Measurements from ENCODE around the gene CHST1.

CHST1 gene

GRCh38 chr11:45665933-45666647 is 668 bp upstream of the CHST1 start:
- Histone ChIP-seq H3K36me3 (ENCODE audit: control insufficient read depth, insufficient read depth, low read length) (no peaks in the 10 kb centered on the region), H3K4me1 (ENCODE audit: control insufficient read depth, insufficient read depth, low read length) (peaks cover 30% of the 10 kb centered on the region), H3K9me3 (ENCODE audit: control insufficient read depth, low read length) (no peaks in the 10 kb centered on the region), H3K4me3 (ENCODE audit: insufficient read depth, low read depth, low read length) (peak overlapping the region; percentile 52), H3K27ac (ENCODE audit: insufficient read depth, low read depth, low read length, poor library complexity, severe bottlenecking) (no peak overlapping the region), H3K27me3 (ENCODE audit: control insufficient read depth, insufficient read depth, low read length, poor library complexity, severe bottlenecking) (peaks cover 63% of the 10 kb centered on the region)
- 46 to 51% methylated on average over 10 of the region's 10 CpGs for WGBS, 2 experiments

GRCh38 chr11:45664376-45665205 is 831 bp downstream of the CHST1 start:
- peaks cover 63% of the 10 kb centered on the region for H3K27me3 ChIP-seq (ENCODE audit: control insufficient read depth, insufficient read depth, low read length, poor library complexity, severe bottlenecking)
- 1% methylated on average over 76 of the region's 76 CpGs for WGBS, 2 experiments
- H3K4me3 ChIP-seq (ENCODE audit: insufficient read depth, low read depth, low read length), result peak overlapping the region; percentile 52

GRCh38 chr11:45663486-45664375 is 1.7 kb downstream of the CHST1 start:
- H3K9me3 ChIP-seq (ENCODE audit: control insufficient read depth, low read length), result no peaks in the 10 kb centered on the region
- peak overlapping the region; percentile 52 for H3K4me3 ChIP-seq (ENCODE audit: insufficient read depth, low read depth, low read length)
- no peak overlapping the region for H3K27ac ChIP-seq (ENCODE audit: insufficient read depth, low read depth, low read length, poor library complexity, severe bottlenecking)
- peaks cover 46% of the 10 kb centered on the region for H3K4me1 ChIP-seq (ENCODE audit: control insufficient read depth, insufficient read depth, low read length)
- 29% methylated on average over 13 of the region's 13 CpGs for WGBS, 2 experiments
- H3K36me3 ChIP-seq (ENCODE audit: control insufficient read depth, insufficient read depth, low read length), result no peaks in the 10 kb centered on the region
- peaks cover 63% of the 10 kb centered on the region for H3K27me3 ChIP-seq (ENCODE audit: control insufficient read depth, insufficient read depth, low read length, poor library complexity, severe bottlenecking)

More at GRCh38 chr11:45664376-45665205, 831 bp downstream of the CHST1 start:
- H3K27ac ChIP-seq (ENCODE audit: insufficient read depth, low read depth, low read length, poor library complexity, severe bottlenecking), result no peak overlapping the region
- peaks cover 43% of the 10 kb centered on the region for H3K4me1 ChIP-seq (ENCODE audit: control insufficient read depth, insufficient read depth, low read length)
- H3K36me3 ChIP-seq (ENCODE audit: control insufficient read depth, insufficient read depth, low read length), result no peaks in the 10 kb centered on the region
- no peaks in the 10 kb centered on the region for H3K9me3 ChIP-seq (ENCODE audit: control insufficient read depth, low read length)

GRCh38 chr11:45662665-45663485 is 2.5 kb downstream of the CHST1 start:
- Histone ChIP-seq H3K4me3 (ENCODE audit: insufficient read depth, low read depth, low read length) (no peak overlapping the region), H3K27me3 (ENCODE audit: control insufficient read depth, insufficient read depth, low read length, poor library complexity, severe bottlenecking) (peaks cover 61% of the 10 kb centered on the region), H3K9me3 (ENCODE audit: control insufficient read depth, low read length) (no peaks in the 10 kb centered on the region), H3K36me3 (ENCODE audit: control insufficient read depth, insufficient read depth, low read length) (no peaks in the 10 kb centered on the region), H3K4me1 (ENCODE audit: control insufficient read depth, insufficient read depth, low read length) (peaks cover 49% of the 10 kb centered on the region), H3K27ac (ENCODE audit: insufficient read depth, low read depth, low read length, poor library complexity, severe bottlenecking) (no peak overlapping the region)
- 44 to 51% methylated on average over 14 of the region's 14 CpGs for whole genome bisulfite sequencing, 2 experiments

- Histone ChIP-seq H3K36me3 (ENCODE audit: control insufficient read depth, insufficient read depth, low read length) (no peaks in the 10 kb centered on the region), H3K4me1 (ENCODE audit: control insufficient read depth, insufficient read depth, low read length) (peaks cover 49% of the 10 kb centered on the region), H3K27ac (ENCODE audit: insufficient read depth, low read depth, low read length, poor library complexity, severe bottlenecking) (no peak overlapping the region), H3K4me3 (ENCODE audit: insufficient read depth, low read depth, low read length) (no peak overlapping the region), H3K9me3 (ENCODE audit: control insufficient read depth, low read length) (no peaks in the 10 kb centered on the region), H3K27me3 (ENCODE audit: control insufficient read depth, insufficient read depth, low read length, poor library complexity, severe bottlenecking) (peaks cover 55% of the 10 kb centered on the region)
- WGBS, 2 experiments, result 57 to 60% methylated on average over 5 of the region's 5 CpGs
Measured at GRCh38 chr11:45662096-45662664, 3.2 kb downstream of the CHST1 start.

- no peaks in the 10 kb centered on the region for H3K9me3 ChIP-seq (ENCODE audit: control insufficient read depth, low read length)
- peaks cover 48% of the 10 kb centered on the region for H3K27me3 ChIP-seq (ENCODE audit: control insufficient read depth, insufficient read depth, low read length, poor library complexity, severe bottlenecking)
- no peak overlapping the region for H3K27ac ChIP-seq (ENCODE audit: insufficient read depth, low read depth, low read length, poor library complexity, severe bottlenecking)
- H3K4me1 ChIP-seq (ENCODE audit: control insufficient read depth, insufficient read depth, low read length), result peaks cover 49% of the 10 kb centered on the region
- H3K4me3 ChIP-seq (ENCODE audit: insufficient read depth, low read depth, low read length), result no peak overlapping the region
- no peaks in the 10 kb centered on the region for H3K36me3 ChIP-seq (ENCODE audit: control insufficient read depth, insufficient read depth, low read length)
- WGBS, 2 experiments, result 63 to 67% methylated on average over 7 of the region's 7 CpGs
Measured at GRCh38 chr11:45661439-45662055, 3.9 kb downstream of the CHST1 start.

GRCh38 chr11:45660729-45661438 is 4.5 kb downstream of the CHST1 start:
- Histone ChIP-seq H3K27ac (ENCODE audit: insufficient read depth, low read depth, low read length, poor library complexity, severe bottlenecking) (no peak overlapping the region), H3K4me1 (ENCODE audit: control insufficient read depth, insufficient read depth, low read length) (peaks cover 48% of the 10 kb centered on the region), H3K27me3 (ENCODE audit: control insufficient read depth, insufficient read depth, low read length, poor library complexity, severe bottlenecking) (peaks cover 43% of the 10 kb centered on the region), H3K9me3 (ENCODE audit: control insufficient read depth, low read length) (no peaks in the 10 kb centered on the region), H3K4me3 (ENCODE audit: insufficient read depth, low read depth, low read length) (no peak overlapping the region), H3K36me3 (ENCODE audit: control insufficient read depth, insufficient read depth, low read length) (no peaks in the 10 kb centered on the region)
- WGBS, 2 experiments, result 51 to 52% methylated on average over 12 of the region's 12 CpGs

- Histone ChIP-seq H3K36me3 (ENCODE audit: control insufficient read depth, insufficient read depth, low read length) (no peaks in the 10 kb centered on the region), H3K9me3 (ENCODE audit: control insufficient read depth, low read length) (no peaks in the 10 kb centered on the region), H3K27me3 (ENCODE audit: control insufficient read depth, insufficient read depth, low read length, poor library complexity, severe bottlenecking) (peaks cover 36% of the 10 kb centered on the region), H3K27ac (ENCODE audit: insufficient read depth, low read depth, low read length, poor library complexity, severe bottlenecking) (no peak overlapping the region), H3K4me1 (ENCODE audit: control insufficient read depth, insufficient read depth, low read length) (peaks cover 46% of the 10 kb centered on the region), H3K4me3 (ENCODE audit: insufficient read depth, low read depth, low read length) (no peak overlapping the region)
- 95 to 96% methylated on average over 4 of the region's 4 CpGs for WGBS, 2 experiments
Measured at GRCh38 chr11:45659818-45660160, 5.6 kb downstream of the CHST1 start.

Data from ectodermal cell (in vitro differentiated cells).